ENCODE results near the gene SERINC1. TPM values are rescaled to one million over a fixed set of nuclear protein-coding genes. Genes with fewer than 3 reads are reported as not detected.

Gene SERINC1
- total and polyA plus RNA-seq, 2 donors (not counting 1 experiment from before 2014, with no cell fraction given), result 306 to 363 TPM

- Histone ChIP-seq H3K27me3 (ENCODE audit: control insufficient read depth, insufficient read depth, low read length) (no peaks in the 10 kb centered on the region), H2AFZ (ENCODE audit: low read length) (no peak overlapping the region), H3K36me3 (ENCODE audit: control insufficient read depth, insufficient read depth, low read length) (no peaks in the 10 kb centered on the region), H4K20me1 (ENCODE audit: control insufficient read depth, extremely low read depth, insufficient read depth, low read length) (no peaks in the 10 kb centered on the region), H3K4me2 (ENCODE audit: extremely low read depth, insufficient read depth, low read length) (no peak overlapping the region), H3K9me3 (ENCODE audit: control insufficient read depth, insufficient read depth, low read depth, low read length) (no peaks in the 10 kb centered on the region), H3K9ac (ENCODE audit: insufficient read depth, low read length) (no peak overlapping the region), H3K4me1 (ENCODE audit: control insufficient read depth, extremely low read depth, insufficient read depth, low read length) (no peaks in the 10 kb centered on the region), H3K79me2 (ENCODE audit: control insufficient read depth, insufficient read depth, low read length) (no peaks in the 10 kb centered on the region), H3K27ac (ENCODE audit: insufficient read depth, low read length) (no peak overlapping the region), H3K4me3 (replicated peaks in 1 of 4; ENCODE audit: control extremely low read depth in 1 of 4, insufficient read depth in 1 of 4, low read depth in 3 of 4, low read length in 4 of 4) (no peak overlapping the region)
- no peak for DNase-seq (ENCODE audit: low read depth in 2 of 2)
- TF ChIP-seq EZH2 (IDR thresholded peaks at IDR 0.05; ENCODE audit: low read length, missing control alignments), result no peak
- TF ChIP-seq CTCF (conservative IDR thresholded peaks at IDR 0.05 in 1 of 2, IDR thresholded peaks at IDR 0.05 in 1 of 2; ENCODE audit: low read depth in 1 of 2, low read length in 2 of 2), result no peak
Measured at GRCh38 chr6:122416825-122417224, 54.8 kb downstream of the SERINC1 start.

- no peak overlapping the region for H2AFZ ChIP-seq (ENCODE audit: low read length)
- H3K27me3 ChIP-seq (ENCODE audit: control insufficient read depth, insufficient read depth, low read length), result no peaks in the 10 kb centered on the region
- no peaks in the 10 kb centered on the region for H3K36me3 ChIP-seq (ENCODE audit: control insufficient read depth, insufficient read depth, low read length)
- no peak overlapping the region for H3K4me2 ChIP-seq (ENCODE audit: extremely low read depth, insufficient read depth, low read length)
- no peak overlapping the region for H3K27ac ChIP-seq (ENCODE audit: insufficient read depth, low read length)
- TF ChIP-seq EZH2 (IDR thresholded peaks at IDR 0.05; ENCODE audit: low read length, missing control alignments), result no peak
- DNase-seq (ENCODE audit: low read depth in 2 of 2), result no peak
- H3K9ac ChIP-seq (ENCODE audit: insufficient read depth, low read length), result no peak overlapping the region
- H3K79me2 ChIP-seq (ENCODE audit: control insufficient read depth, insufficient read depth, low read length), result peaks cover 18% of the 10 kb centered on the region
- no peaks in the 10 kb centered on the region for H3K9me3 ChIP-seq (ENCODE audit: control insufficient read depth, insufficient read depth, low read depth, low read length)
- H4K20me1 ChIP-seq (ENCODE audit: control insufficient read depth, extremely low read depth, insufficient read depth, low read length), result no peaks in the 10 kb centered on the region
- no peaks in the 10 kb centered on the region for H3K4me1 ChIP-seq (ENCODE audit: control insufficient read depth, extremely low read depth, insufficient read depth, low read length)
- H3K4me3 ChIP-seq (replicated peaks in 1 of 4; ENCODE audit: control extremely low read depth in 1 of 4, insufficient read depth in 1 of 4, low read depth in 3 of 4, low read length in 4 of 4), result no peak overlapping the region
Measured at GRCh38 chr6:122412001-122412400, 59.6 kb downstream of the SERINC1 start.

GRCh38 chr6:122408702-122409458 lies 62.7 kb downstream of the SERINC1 start:
- Histone ChIP-seq H3K4me3 (replicated peaks in 1 of 4; ENCODE audit: control extremely low read depth in 1 of 4, insufficient read depth in 1 of 4, low read depth in 3 of 4, low read length in 4 of 4) (no peak overlapping the region), H3K4me2 (ENCODE audit: extremely low read depth, insufficient read depth, low read length) (no peak overlapping the region), H3K79me2 (ENCODE audit: control insufficient read depth, insufficient read depth, low read length) (peaks cover 29% of the 10 kb centered on the region), H2AFZ (ENCODE audit: low read length) (no peak overlapping the region), H3K27ac (ENCODE audit: insufficient read depth, low read length) (no peak overlapping the region), H4K20me1 (ENCODE audit: control insufficient read depth, extremely low read depth, insufficient read depth, low read length) (no peaks in the 10 kb centered on the region), H3K9ac (ENCODE audit: insufficient read depth, low read length) (no peak overlapping the region), H3K36me3 (ENCODE audit: control insufficient read depth, insufficient read depth, low read length) (no peaks in the 10 kb centered on the region), H3K27me3 (ENCODE audit: control insufficient read depth, insufficient read depth, low read length) (no peaks in the 10 kb centered on the region), H3K9me3 (ENCODE audit: control insufficient read depth, insufficient read depth, low read depth, low read length) (no peaks in the 10 kb centered on the region), H3K4me1 (ENCODE audit: control insufficient read depth, extremely low read depth, insufficient read depth, low read length) (no peaks in the 10 kb centered on the region)
- DNase-seq (ENCODE audit: low read depth in 2 of 2), result no peak
- TF ChIP-seq CTCF (conservative IDR thresholded peaks at IDR 0.05 in 1 of 2, IDR thresholded peaks at IDR 0.05 in 1 of 2; ENCODE audit: low read depth in 1 of 2, low read length in 2 of 2), result no peak
- TF ChIP-seq EZH2 (IDR thresholded peaks at IDR 0.05; ENCODE audit: low read length, missing control alignments), result no peak
